SH-SY5Y (cell line): ENCODE data around the gene RIPK4.

Experiments
- GATA2 ChIP-seq: IDR thresholded peaks from 2 replicates; pipeline ENCODE4 v1.6.1; 2011; ENCODE audit warnings: mild to moderate bottlenecking, low read depth, low read length
- GATA3 ChIP-seq: IDR thresholded peaks from 2 replicates; pipeline ENCODE4 v1.6.1; 2011; ENCODE audit warnings: low read depth, mild to moderate bottlenecking, low read length, moderate library complexity

GRCh38 chr21:41726970-41727783 is 39.7 kb downstream of the RIPK4 start:
- TF ChIP-seq GATA2 (no peak), GATA3 (no peak)
